Testis (tissue), 3 donors: ENCODE data around the gene SLC39A9. TPM values are rescaled to one million over a fixed set of nuclear protein-coding genes. Genes with fewer than 3 reads are reported as not detected.

Experiments used
- DNase-seq: peaks from one replicate; pipeline ENCODE4 v3.0.0-alpha.2; 2019
- H3K27ac ChIP-seq, 2 donors: fragments of 200-600 bp; sonication (generic); one replicate each; pipeline ENCODE4 v1.5.1; 2019
- H3K27me3 ChIP-seq: fragments of 200-600 bp; sonication (generic); one replicate; pipeline ENCODE4 v1.5.1; 2019
- H3K36me3 ChIP-seq: fragments of 200-600 bp; sonication (generic); one replicate; pipeline ENCODE4 v1.5.1; 2017; ENCODE audit warnings: low read depth; ENCODE audit errors: missing control alignments
- H3K4me1 ChIP-seq: fragments of 200-600 bp; sonication (generic); one replicate; pipeline ENCODE4 v1.5.1; 2019
- H3K4me3 ChIP-seq, 2 donors: fragments of 200-600 bp; sonication (generic); one replicate each; pipeline ENCODE4 v1.5.1; 2017 to 2019
- H3K9me3 ChIP-seq: fragments of 200-600 bp; sonication (generic); one replicate; pipeline ENCODE4 v1.5.1; 2017
- POLR2A ChIP-seq: fragments of 450-650 bp; IDR thresholded peaks from one replicate; pipeline ENCODE4 v1.6.1; 2017; ENCODE audit warnings: antibody characterized with exemption, mild to moderate bottlenecking, moderate library complexity
- WGBS, 2 donors: methylation state at CpG; one replicate each; pipeline ENCODE4 v1.1.5; 2018; 5-methylcytosine and 5-hydroxymethylcytosine counted together
- intact Hi-C: fragments of 100-400 bp; cut with DNase I; formaldehyde crosslinking; loops from one replicate; pipeline ENCODE4 v1.15.1; 2023; ENCODE audit warnings: low total_unique reads
- polyA plus RNA-seq: library from polyadenylated mRNA; stranded (reverse); fragments of 350-450 nt; fragmentation: Illumina TruSeq; extraction: RNeasy Lipid Tissue Mini Kit (QIAGEN cat#74804); gene quantifications from one replicate; pipeline ENCODE4 v1.2.3, GENCODE V29; 2014; ENCODE audit warnings: low read depth, low replicate concordance; ENCODE audit not compliant: insufficient read depth
- total RNA-seq, 2 donors: library from RNA; depleted of rRNA; stranded (reverse); fragments of >200 nt; gene quantifications; one replicate each; pipeline ENCODE4 v1.2.3, GENCODE V29; 2016
- TF ChIP-seq, protein P1 (sequence below), 3 experiments: fragments of 450-650 bp in 2 of 3; fragments of 200-600 bp in 1 of 3; sonication (generic) in 1 of 3; IDR thresholded peaks; one replicate each; pipeline ENCODE4 v1.5.1; 2016 to 2019; ENCODE audit warnings: antibody characterized with exemption in 3 of 3, mild to moderate bottlenecking in 2 of 3, moderate library complexity in 1 of 3

Gene SLC39A9
- total and polyA plus RNA-seq, 3 donors from 2014 or later: 38.0 to 73.3 (median 59.9) TPM

DNA sequence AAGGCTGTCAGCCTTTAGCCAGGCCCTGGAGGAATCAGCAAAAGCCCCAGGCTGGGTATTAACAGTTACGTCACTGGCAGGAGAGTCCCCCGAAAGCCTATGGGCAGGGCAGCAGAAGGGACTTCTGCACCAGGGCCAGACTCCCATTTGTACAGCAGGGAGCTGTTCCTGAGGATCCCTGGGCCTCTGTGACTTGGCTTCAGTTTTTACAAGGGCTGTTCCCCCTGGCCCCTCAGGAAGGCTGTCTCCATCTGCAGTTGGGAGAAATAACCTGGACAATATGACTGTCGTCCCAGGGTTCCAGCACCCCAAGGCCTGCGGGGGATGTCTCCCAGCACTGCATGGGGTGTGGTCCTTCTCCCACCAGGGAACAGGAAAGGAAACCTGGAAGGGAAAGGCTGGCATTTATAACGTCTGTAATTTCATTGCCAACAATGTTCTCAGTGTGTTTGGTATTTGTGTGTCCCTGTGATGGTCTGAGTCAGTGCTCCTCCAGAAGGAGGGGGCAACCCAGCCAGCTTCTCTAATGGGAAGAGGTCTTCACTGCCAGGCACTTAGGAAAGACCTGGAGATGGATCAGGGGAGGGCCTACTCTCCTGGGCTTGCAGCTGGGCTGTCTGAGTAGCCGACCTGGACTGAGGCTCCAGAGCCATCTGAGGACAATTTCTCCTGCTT lies 42.7 kb upstream of the SLC39A9 start:
- intact Hi-C loops: no loop called here
- TF ChIP-seq, protein P1, sequence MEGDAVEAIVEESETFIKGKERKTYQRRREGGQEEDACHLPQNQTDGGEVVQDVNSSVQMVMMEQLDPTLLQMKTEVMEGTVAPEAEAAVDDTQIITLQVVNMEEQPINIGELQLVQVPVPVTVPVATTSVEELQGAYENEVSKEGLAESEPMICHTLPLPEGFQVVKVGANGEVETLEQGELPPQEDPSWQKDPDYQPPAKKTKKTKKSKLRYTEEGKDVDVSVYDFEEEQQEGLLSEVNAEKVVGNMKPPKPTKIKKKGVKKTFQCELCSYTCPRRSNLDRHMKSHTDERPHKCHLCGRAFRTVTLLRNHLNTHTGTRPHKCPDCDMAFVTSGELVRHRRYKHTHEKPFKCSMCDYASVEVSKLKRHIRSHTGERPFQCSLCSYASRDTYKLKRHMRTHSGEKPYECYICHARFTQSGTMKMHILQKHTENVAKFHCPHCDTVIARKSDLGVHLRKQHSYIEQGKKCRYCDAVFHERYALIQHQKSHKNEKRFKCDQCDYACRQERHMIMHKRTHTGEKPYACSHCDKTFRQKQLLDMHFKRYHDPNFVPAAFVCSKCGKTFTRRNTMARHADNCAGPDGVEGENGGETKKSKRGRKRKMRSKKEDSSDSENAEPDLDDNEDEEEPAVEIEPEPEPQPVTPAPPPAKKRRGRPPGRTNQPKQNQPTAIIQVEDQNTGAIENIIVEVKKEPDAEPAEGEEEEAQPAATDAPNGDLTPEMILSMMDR (IDR thresholded peaks at IDR 0.05): no peak
- TF ChIP-seq POLR2A: no peak
- no peaks in the 10 kb centered on the region for H3K4me1 ChIP-seq
- H3K9me3 ChIP-seq: no peaks in the 10 kb centered on the region
- 65 to 77% methylated on average over 6 of the region's 6 CpGs for WGBS, 2 donors
- H3K36me3 ChIP-seq: no peaks in the 10 kb centered on the region
- no peaks in the 10 kb centered on the region for H3K27me3 ChIP-seq
- H3K4me3 ChIP-seq: no peak overlapping the region
- no peak overlapping the region for H3K27ac ChIP-seq
- DNase-seq: no peak

DNA sequence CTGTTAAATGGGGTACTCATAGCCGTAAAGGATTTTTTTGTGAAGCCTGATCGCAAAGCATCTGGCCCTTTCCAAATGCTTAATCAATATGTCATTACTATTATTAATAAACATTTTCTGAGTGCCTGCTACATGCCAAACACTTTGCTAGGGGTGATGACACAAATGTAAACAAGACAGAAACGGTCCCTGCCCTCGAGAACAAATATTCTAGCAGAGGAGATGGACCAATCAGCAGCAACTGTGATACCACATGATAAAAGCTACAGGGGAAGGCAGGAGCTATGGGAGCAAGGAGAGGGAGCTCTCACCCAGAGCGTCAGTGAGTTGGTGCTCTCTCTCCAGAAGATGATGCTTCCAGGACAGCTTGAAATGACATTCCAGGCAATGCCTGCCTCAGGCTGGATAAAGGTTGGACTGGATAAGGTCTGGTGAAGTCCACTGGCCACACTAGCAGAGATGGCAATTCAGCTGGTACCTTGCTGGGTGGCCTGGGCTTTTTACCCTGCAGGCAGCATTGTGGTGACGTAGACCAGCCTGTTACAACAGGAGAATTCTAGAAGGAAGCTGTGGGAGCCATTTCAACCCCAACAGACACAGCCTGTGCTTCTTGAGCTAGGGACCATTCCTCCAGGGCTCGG lies 41.5 kb upstream of the SLC39A9 start:
- no peak for DNase-seq
- 87 to 88% methylated on average over 7 of the region's 7 CpGs for WGBS, 2 donors

DNA sequence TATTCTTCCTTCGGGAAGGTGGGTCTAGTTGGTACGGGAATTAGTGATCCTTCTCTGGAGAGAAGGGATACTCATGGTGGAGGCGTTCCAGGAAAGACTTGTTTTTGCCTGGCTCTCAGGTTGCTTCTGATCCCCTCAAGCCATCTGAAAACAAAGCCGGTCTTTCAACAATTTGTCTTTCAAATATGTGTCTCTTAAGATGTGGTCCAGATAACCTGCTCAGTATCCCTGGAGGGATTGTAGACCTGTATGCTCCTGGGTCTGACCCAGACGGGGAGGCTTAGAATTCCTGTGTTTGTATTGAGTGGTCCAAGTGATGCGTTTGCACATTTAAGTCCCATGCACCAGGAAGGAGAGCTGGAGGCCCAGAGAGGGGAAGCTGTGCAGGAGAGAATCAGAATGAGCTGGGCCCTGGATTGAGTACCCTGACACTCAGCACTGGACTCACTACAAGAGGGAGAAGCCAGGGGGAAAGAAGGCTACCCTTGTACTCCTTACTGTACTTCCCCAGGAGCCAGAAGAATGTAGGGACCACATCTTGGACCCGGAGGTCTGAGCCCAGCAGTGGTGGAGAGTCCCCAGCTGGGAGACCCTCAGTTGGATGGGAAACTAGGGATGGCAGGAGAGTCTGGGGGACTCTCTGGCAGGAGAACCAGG lies 40.8 kb upstream of the SLC39A9 start:
- no peak for TF ChIP-seq POLR2A
- TF ChIP-seq, protein P1 (IDR thresholded peaks at IDR 0.05): no peak
- no peaks in the 10 kb centered on the region for H3K36me3 ChIP-seq
- no peaks in the 10 kb centered on the region for H3K4me1 ChIP-seq
- intact Hi-C loops: no loop called here
- no peaks in the 10 kb centered on the region for H3K27me3 ChIP-seq
- no peak overlapping the region for H3K27ac ChIP-seq
- H3K4me3 ChIP-seq: no peak overlapping the region
- DNase-seq: no peak
- WGBS, 2 donors: 95 to 96% methylated on average over 6 to 7 of the region's 7 CpGs
- no peaks in the 10 kb centered on the region for H3K9me3 ChIP-seq

More for the DNA sequence above, 41.5 kb upstream of the SLC39A9 start:
- H3K9me3 ChIP-seq: no peaks in the 10 kb centered on the region
- no peak overlapping the region for H3K4me3 ChIP-seq
- H3K27me3 ChIP-seq: no peaks in the 10 kb centered on the region
- TF ChIP-seq, protein P1 (IDR thresholded peaks at IDR 0.05): no peak
- no peak for TF ChIP-seq POLR2A
- H3K36me3 ChIP-seq: no peaks in the 10 kb centered on the region
- no peak overlapping the region for H3K27ac ChIP-seq
- intact Hi-C loops: no loop called here
- H3K4me1 ChIP-seq: no peaks in the 10 kb centered on the region

DNA sequence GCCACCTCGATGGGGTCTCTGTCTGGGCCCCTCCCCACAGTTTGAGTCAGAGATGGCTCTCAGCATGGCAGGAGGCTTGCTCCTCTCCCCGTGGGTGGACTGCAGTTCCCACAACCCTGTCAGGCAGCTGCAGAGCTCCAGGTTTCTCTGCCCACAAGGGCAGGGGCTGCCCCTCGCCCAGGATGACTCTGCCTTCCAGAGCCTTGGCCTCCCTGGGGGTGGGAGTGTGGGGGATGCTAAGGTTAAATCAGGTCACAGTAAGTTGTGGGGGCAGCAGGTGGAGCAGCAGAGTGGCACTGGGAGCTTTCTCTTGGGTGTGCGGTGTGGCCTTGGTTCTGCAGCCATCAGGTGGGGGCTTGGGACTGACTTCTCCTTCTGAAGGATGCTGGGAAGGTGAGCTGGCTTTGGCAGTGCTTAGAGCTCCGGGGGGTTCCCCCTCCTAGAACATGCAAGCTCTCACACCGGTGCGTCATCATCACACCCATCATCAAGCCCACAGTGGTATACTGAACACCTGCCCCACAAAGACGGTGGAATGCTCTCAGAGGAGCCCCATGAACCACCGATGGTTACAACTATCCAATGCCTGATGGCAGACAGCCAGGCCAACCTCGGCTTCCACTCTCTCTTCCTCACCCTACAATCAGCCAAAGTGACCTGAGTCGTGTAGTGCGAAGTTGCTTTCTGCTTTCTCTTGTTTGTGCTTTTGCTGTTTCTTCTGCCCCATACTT lies 40.1 kb upstream of the SLC39A9 start:
- TF ChIP-seq, protein P1 (IDR thresholded peaks at IDR 0.05): no peak
- no peak for TF ChIP-seq POLR2A
- H3K4me3 ChIP-seq: no peak overlapping the region
- H3K27me3 ChIP-seq: no peaks in the 10 kb centered on the region
- no peaks in the 10 kb centered on the region for H3K9me3 ChIP-seq
- no peak overlapping the region for H3K27ac ChIP-seq
- 72 to 92% methylated on average over 10 to 11 of the region's 12 CpGs for WGBS, 2 donors
- DNase-seq: no peak
- intact Hi-C loops: no loop called here
- H3K4me1 ChIP-seq: no peaks in the 10 kb centered on the region
- H3K36me3 ChIP-seq: no peaks in the 10 kb centered on the region
